ENCODE data around the gene CGB5. TPM values are rescaled to one million over a fixed set of nuclear protein-coding genes. Genes with fewer than 3 reads are reported as not detected.
"Not testable (repeated sequence)": the region's sequence is repeated elsewhere in the genome, so short reads cannot be mapped to it uniquely, and the experiment has no call there.

Gene CGB5
- total RNA-seq, 1 donor from 2014 or later, result 6.5 TPM

DNA sequence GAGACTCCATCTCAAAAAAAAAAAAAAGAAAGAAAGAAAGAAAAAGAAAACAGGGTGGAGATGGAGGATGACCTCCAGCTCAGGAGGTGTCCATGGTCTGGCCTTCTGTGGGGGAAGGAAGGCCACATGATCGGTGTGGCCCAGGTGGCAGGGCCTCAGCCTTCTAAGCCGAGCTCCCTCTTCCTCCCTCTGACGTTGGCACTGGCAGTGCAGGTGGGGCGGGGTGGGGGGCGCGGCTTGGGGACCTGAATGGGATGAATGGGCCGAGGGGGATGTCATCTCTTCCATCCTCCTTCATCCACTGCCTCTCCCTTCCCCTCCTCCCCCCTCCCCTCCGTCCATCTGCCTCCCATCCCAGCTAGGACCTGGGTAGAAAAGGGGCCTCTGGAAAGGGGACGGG is 3.9 kb upstream of the CGB5 start:
- H4K20me1 ChIP-seq (ENCODE audit: insufficient read depth, low read length); H2AFZ ChIP-seq (ENCODE audit: low read depth, low read length); H3K9me3 Mint-ChIP-seq (ENCODE audit: unreplicated experiment); H3K27me3 Mint-ChIP-seq (ENCODE audit: low read depth, unreplicated experiment); H3K4me2 ChIP-seq (ENCODE audit: low read length); H3K4me3 Mint-ChIP-seq (ENCODE audit: unreplicated experiment); H3K36me3 ChIP-seq (ENCODE audit: insufficient read depth, low read length); H3K79me2 ChIP-seq (ENCODE audit: insufficient read depth, low read length); DNase-seq (ENCODE audit: low read depth); H3K36me3 Mint-ChIP-seq (ENCODE audit: low read depth, unreplicated experiment); H3K9me3 ChIP-seq (ENCODE audit: insufficient read depth, low read depth, low read length); H3K9ac ChIP-seq (ENCODE audit: low read length); H3K27me3 ChIP-seq (ENCODE audit: insufficient read depth, low read length); H3K27ac Mint-ChIP-seq (ENCODE audit: unreplicated experiment); H3K4me3 ChIP-seq (ENCODE audit: insufficient read depth, low read depth, low read length); FAIRE-seq: not testable (repeated sequence)
- peaks cover 19% of the 10 kb centered on the region for H3K4me1 Mint-ChIP-seq (ENCODE audit: low read depth, unreplicated experiment)
- peaks cover 19% of the 10 kb centered on the region for H3K4me1 ChIP-seq (ENCODE audit: insufficient read depth, low read length)
- H3K27ac ChIP-seq (ENCODE audit: low read depth, low read length), result peak overlapping the region; percentile 6

DNA sequence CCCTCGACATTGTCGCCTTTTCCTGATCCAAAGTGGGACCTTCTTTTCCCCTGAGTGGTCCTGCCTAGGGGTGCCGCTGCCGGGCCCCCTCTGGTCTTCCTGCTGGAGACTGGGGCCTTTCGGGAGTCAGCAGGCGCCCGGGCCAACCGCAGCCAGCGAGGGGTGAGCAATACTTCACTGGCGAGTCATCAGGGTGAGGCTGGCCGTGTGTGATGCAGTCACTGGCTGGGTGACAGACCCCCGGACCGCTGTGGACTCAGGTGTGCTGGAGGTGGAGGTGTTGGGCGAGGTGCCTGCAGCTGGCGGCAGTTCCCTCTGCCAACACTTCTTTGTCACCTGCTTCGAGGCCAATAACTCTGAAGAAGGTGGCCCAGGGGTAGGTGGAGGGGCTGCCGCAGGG is 1.5 kb upstream of the CGB5 start:
- H4K20me1 ChIP-seq (ENCODE audit: insufficient read depth, low read length), result no peaks in the 10 kb centered on the region
- TF ChIP-seq, protein P1, sequence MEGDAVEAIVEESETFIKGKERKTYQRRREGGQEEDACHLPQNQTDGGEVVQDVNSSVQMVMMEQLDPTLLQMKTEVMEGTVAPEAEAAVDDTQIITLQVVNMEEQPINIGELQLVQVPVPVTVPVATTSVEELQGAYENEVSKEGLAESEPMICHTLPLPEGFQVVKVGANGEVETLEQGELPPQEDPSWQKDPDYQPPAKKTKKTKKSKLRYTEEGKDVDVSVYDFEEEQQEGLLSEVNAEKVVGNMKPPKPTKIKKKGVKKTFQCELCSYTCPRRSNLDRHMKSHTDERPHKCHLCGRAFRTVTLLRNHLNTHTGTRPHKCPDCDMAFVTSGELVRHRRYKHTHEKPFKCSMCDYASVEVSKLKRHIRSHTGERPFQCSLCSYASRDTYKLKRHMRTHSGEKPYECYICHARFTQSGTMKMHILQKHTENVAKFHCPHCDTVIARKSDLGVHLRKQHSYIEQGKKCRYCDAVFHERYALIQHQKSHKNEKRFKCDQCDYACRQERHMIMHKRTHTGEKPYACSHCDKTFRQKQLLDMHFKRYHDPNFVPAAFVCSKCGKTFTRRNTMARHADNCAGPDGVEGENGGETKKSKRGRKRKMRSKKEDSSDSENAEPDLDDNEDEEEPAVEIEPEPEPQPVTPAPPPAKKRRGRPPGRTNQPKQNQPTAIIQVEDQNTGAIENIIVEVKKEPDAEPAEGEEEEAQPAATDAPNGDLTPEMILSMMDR (IDR thresholded peaks at IDR 0.05; ENCODE audit: insufficient read depth, low read depth, low read length), result no peak
- TF ChIP-seq EZH2 (IDR thresholded peaks at IDR 0.05; ENCODE audit: insufficient read depth, low read length), result no peak
- H3K9me3 ChIP-seq (ENCODE audit: insufficient read depth, low read depth, low read length), result no peaks in the 10 kb centered on the region
- peak overlapping the region; percentile 84 for H3K27ac Mint-ChIP-seq (ENCODE audit: unreplicated experiment)
- H3K4me3 Mint-ChIP-seq (ENCODE audit: unreplicated experiment), result no peak overlapping the region
- H3K9me3 Mint-ChIP-seq (ENCODE audit: unreplicated experiment), result peaks cover 4% of the 10 kb centered on the region
- no peaks in the 10 kb centered on the region for H3K27me3 ChIP-seq (ENCODE audit: insufficient read depth, low read length)
- no peaks in the 10 kb centered on the region for H3K36me3 Mint-ChIP-seq (ENCODE audit: low read depth, unreplicated experiment)
- peak overlapping the region; percentile 72 for H3K9ac ChIP-seq (ENCODE audit: low read length)
- no peak overlapping the region for H2AFZ ChIP-seq (ENCODE audit: low read depth, low read length)
- FAIRE-seq (no peak), DNase-seq (ENCODE audit: low read depth) (peak; percentile 55)
- peaks cover 2% of the 10 kb centered on the region for H3K27me3 Mint-ChIP-seq (ENCODE audit: low read depth, unreplicated experiment)
- no peaks in the 10 kb centered on the region for H3K79me2 ChIP-seq (ENCODE audit: insufficient read depth, low read length)
- H3K4me3 ChIP-seq (ENCODE audit: insufficient read depth, low read depth, low read length), result no peak overlapping the region
- peak overlapping the region; percentile 53 for H3K4me2 ChIP-seq (ENCODE audit: low read length)
- no peaks in the 10 kb centered on the region for H3K36me3 ChIP-seq (ENCODE audit: insufficient read depth, low read length)
- peaks cover 19% of the 10 kb centered on the region for H3K4me1 ChIP-seq (ENCODE audit: insufficient read depth, low read length)
- H3K27ac ChIP-seq (ENCODE audit: low read depth, low read length), result peak overlapping the region; percentile 69
- peaks cover 19% of the 10 kb centered on the region for H3K4me1 Mint-ChIP-seq (ENCODE audit: low read depth, unreplicated experiment)

DNA sequence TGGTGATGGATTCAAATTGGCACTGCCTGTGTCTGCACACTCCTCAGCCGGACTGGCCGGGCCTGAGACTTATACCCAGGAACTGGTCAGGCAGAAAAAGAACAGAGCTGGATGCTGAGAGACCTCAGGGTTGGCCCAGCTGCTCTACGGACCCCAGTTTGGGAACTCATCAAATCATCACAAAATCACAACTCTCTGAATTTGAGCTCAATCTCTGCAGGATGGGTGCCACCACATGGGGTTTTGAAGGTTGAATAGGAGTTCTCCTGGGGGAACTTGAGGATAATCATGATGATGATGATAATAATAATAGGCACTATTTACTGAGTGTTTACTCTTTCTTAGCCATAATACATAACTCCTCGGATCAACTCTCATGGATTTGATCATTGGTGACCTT is 982 bp upstream of the CGB5 start:
- not testable (repeated sequence) for FAIRE-seq; H2AFZ ChIP-seq (ENCODE audit: low read depth, low read length); H3K9me3 ChIP-seq (ENCODE audit: insufficient read depth, low read depth, low read length)

DNA sequence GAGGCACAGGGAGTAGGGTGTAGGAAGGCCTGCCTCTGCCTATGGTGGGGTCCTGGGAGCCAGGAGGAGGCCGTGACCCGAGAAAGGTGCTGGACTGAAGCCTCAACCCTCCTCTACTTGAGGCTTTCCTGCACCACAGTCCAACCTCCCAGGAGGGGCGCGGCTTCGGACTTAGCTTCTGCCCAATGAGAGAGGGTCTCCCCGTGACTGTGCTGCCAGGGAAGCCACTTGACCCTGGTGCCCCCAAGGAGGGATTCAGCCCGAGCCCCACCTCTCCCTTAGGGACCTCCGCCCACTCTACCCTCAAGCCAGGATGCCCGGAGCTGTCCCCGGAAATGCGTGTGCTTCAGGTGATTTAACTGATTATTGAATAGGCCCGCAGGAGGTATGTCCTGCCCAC is 5.4 kb downstream of the CGB5 start, which contains the start of gene CGB8:
Gene CGB8 (minus strand): TSS at position 101 of the 400 bp plus-strand sequence. CDS start 372 bp downstream, outside the sequence.
- not testable (repeated sequence) for H3K9me3 ChIP-seq (ENCODE audit: insufficient read depth, low read depth, low read length); H3K4me1 ChIP-seq (ENCODE audit: insufficient read depth, low read length); H3K9ac ChIP-seq (ENCODE audit: low read length); H3K27me3 Mint-ChIP-seq (ENCODE audit: low read depth, unreplicated experiment); H3K27ac ChIP-seq (ENCODE audit: low read depth, low read length); H3K36me3 Mint-ChIP-seq (ENCODE audit: low read depth, unreplicated experiment); H4K20me1 ChIP-seq (ENCODE audit: insufficient read depth, low read length); H3K36me3 ChIP-seq (ENCODE audit: insufficient read depth, low read length); DNase-seq (ENCODE audit: low read depth); H3K79me2 ChIP-seq (ENCODE audit: insufficient read depth, low read length); H2AFZ ChIP-seq (ENCODE audit: low read depth, low read length); FAIRE-seq; H3K4me3 ChIP-seq (ENCODE audit: insufficient read depth, low read depth, low read length); H3K27me3 ChIP-seq (ENCODE audit: insufficient read depth, low read length); H3K9me3 Mint-ChIP-seq (ENCODE audit: unreplicated experiment); H3K4me3 Mint-ChIP-seq (ENCODE audit: unreplicated experiment)
- peak within 1 kb of the TSS; percentile 62 for H3K4me2 ChIP-seq (ENCODE audit: low read length)
- H3K4me1 Mint-ChIP-seq (ENCODE audit: low read depth, unreplicated experiment), result peaks cover 11% of the 10 kb centered on the region
- peak within 1 kb of the TSS; percentile 84 for H3K27ac Mint-ChIP-seq (ENCODE audit: unreplicated experiment)

More for the DNA sequence above, 982 bp upstream of the CGB5 start:
- H3K27ac ChIP-seq (ENCODE audit: low read depth, low read length); H4K20me1 ChIP-seq (ENCODE audit: insufficient read depth, low read length); DNase-seq (ENCODE audit: low read depth); H3K9me3 Mint-ChIP-seq (ENCODE audit: unreplicated experiment); H3K36me3 Mint-ChIP-seq (ENCODE audit: low read depth, unreplicated experiment); H3K27ac Mint-ChIP-seq (ENCODE audit: unreplicated experiment); H3K4me3 Mint-ChIP-seq (ENCODE audit: unreplicated experiment); H3K36me3 ChIP-seq (ENCODE audit: insufficient read depth, low read length); H3K4me3 ChIP-seq (ENCODE audit: insufficient read depth, low read depth, low read length); H3K79me2 ChIP-seq (ENCODE audit: insufficient read depth, low read length); H3K27me3 Mint-ChIP-seq (ENCODE audit: low read depth, unreplicated experiment); H3K9ac ChIP-seq (ENCODE audit: low read length); H3K27me3 ChIP-seq (ENCODE audit: insufficient read depth, low read length): not testable (repeated sequence)
- peaks cover 19% of the 10 kb centered on the region for H3K4me1 Mint-ChIP-seq (ENCODE audit: low read depth, unreplicated experiment)
- peaks cover 19% of the 10 kb centered on the region for H3K4me1 ChIP-seq (ENCODE audit: insufficient read depth, low read length)
- H3K4me2 ChIP-seq (ENCODE audit: low read length), result peak overlapping the region; percentile 53

DNA sequence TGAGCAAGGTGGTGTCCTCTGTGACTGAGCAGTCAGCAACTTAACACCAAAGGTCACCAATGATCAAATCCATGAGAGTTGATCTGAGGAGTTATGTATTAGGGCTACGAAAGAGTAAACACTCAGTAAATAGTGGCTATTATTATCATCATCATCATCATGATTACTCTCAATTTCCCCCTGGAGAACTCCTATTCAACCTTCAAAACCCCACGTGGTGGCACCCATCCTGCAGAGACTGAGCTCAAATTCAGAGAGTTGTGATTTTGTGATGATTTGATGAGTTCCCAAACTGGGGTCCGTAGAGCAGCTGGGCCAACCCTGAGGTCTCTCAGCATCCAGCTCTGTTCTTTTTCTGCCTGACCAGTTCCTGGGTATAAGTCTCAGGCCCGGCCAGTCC is 6.2 kb downstream of the CGB5 start:
- H4K20me1 ChIP-seq (ENCODE audit: insufficient read depth, low read length); H3K4me3 Mint-ChIP-seq (ENCODE audit: unreplicated experiment); H3K27me3 Mint-ChIP-seq (ENCODE audit: low read depth, unreplicated experiment); H3K4me1 ChIP-seq (ENCODE audit: insufficient read depth, low read length); H3K27me3 ChIP-seq (ENCODE audit: insufficient read depth, low read length); DNase-seq (ENCODE audit: low read depth); FAIRE-seq; H2AFZ ChIP-seq (ENCODE audit: low read depth, low read length); H3K79me2 ChIP-seq (ENCODE audit: insufficient read depth, low read length); H3K36me3 Mint-ChIP-seq (ENCODE audit: low read depth, unreplicated experiment); H3K4me3 ChIP-seq (ENCODE audit: insufficient read depth, low read depth, low read length); H3K36me3 ChIP-seq (ENCODE audit: insufficient read depth, low read length); H3K9me3 ChIP-seq (ENCODE audit: insufficient read depth, low read depth, low read length); H3K9ac ChIP-seq (ENCODE audit: low read length); H3K9me3 Mint-ChIP-seq (ENCODE audit: unreplicated experiment); H3K27ac ChIP-seq (ENCODE audit: low read depth, low read length): not testable (repeated sequence)
- peak overlapping the region; percentile 91 for H3K27ac Mint-ChIP-seq (ENCODE audit: unreplicated experiment)
- H3K4me2 ChIP-seq (ENCODE audit: low read length), result peak overlapping the region; percentile 62
- peaks cover 11% of the 10 kb centered on the region for H3K4me1 Mint-ChIP-seq (ENCODE audit: low read depth, unreplicated experiment)

Measured in astrocyte (in vitro differentiated cells and primary cell).